Stomach (tissue), 4 donors: ENCODE results near the gene ACAA1.

Experiments
- CTCF ChIP-seq, 7 experiments: fragments of 450-650 bp in 4 of 7; fragments of 200-600 bp in 3 of 7; sonication (generic) in 3 of 7; IDR thresholded peaks; one replicate each; pipeline ENCODE4 v1.5.1; 2016 to 2019; ENCODE audit warnings: antibody characterized with exemption in 7 of 7, control low read depth in 2 of 7, mild to moderate bottlenecking in 1 of 7
- POLR2AphosphoS5 ChIP-seq, 3 donors: sonication (generic); formaldehyde crosslinking; IDR thresholded peaks; one replicate each; pipeline ENCODE4 v1.6.1; 2016; ENCODE audit warnings: antibody characterized with exemption in 3 of 3

GRCh38 chr3:38127611-38128302 lies 9.2 kb downstream of the ACAA1 start:
- TF ChIP-seq POLR2AphosphoS5 (IDR thresholded peaks at IDR 0.05), result no peak
- no peak for TF ChIP-seq CTCF (IDR thresholded peaks at IDR 0.05)
